ENCODE data around the gene PAPPA2. TPM values are rescaled to one million over a fixed set of nuclear protein-coding genes. Genes with fewer than 3 reads are reported as not detected.

PAPPA2 gene
- total and polyA plus RNA-seq, 9 of the 15 experiments (the other 6 are each of a cell fraction or from before 2014, with no cell fraction given): 0.01 to 0.15 (median 0.05) TPM; not detected in 2

DNA sequence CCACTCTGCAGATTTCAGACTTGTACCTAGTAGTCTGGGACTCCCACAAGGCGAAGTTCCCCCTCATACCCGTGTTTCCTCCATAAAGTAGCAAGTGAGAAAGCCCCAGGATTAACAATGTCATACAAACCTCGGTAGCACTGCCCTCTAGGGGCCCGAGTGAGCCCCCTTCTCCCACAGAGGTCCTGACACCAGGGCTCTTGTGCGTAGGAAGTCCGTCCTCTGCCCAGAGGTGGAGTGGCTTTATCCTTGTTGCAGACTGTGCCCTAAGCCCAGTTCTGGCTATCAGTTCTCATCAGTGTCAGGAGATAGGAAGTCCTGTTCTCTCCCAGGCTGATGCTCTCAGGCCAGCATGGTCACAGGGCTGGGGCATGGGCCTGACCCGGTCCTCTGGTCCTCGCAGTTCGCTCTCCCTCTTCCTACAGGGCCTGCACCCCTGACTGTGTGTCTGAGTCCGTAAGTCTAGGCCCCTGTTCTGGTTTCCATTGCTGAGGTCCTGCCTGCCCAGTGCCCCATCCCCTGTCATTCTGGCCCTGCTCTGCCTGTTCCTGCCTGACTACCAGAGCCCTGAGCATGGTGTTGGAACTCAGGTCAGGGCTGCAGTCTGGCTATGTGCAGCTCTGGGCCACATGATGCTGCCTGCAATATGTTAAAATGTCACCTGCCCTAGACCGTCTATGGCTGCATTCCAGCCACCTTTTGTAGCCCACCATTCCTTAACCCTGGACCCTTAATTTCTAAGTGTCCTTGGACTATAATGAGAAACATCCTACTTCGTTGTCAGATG is 416.0 kb downstream of the PAPPA2 start (continued):
- TF ChIP-seq SIRT6 (IDR thresholded peaks at IDR 0.05; ENCODE audit: low read depth, low read length) (no peak), KDM5B (IDR thresholded peaks at IDR 0.05; ENCODE audit: insufficient replicate concordance, low read depth, low read length) (no peak), KLF16 (IDR thresholded peaks at IDR 0.05) (no peak), NCOA6 (IDR thresholded peaks at IDR 0.05) (no peak), GTF2A2 (tag; IDR thresholded peaks at IDR 0.05) (no peak), SUPT5H (IDR thresholded peaks at IDR 0.05) (no peak), YY1 (IDR thresholded peaks at IDR 0.05; ENCODE audit: borderline replicate concordance in 1 of 3, control insufficient read depth in 1 of 3, extremely low read depth in 1 of 3, insufficient read depth in 3 of 3, insufficient read length in 1 of 3, insufficient replicate concordance in 2 of 3, low read depth in 1 of 3, low read length in 2 of 3) (no peak), ZNF778 (CRISPR knock-in tag; IDR thresholded peaks at IDR 0.05) (no peak), RNF2 (IDR thresholded peaks at IDR 0.05) (no peak), ZFX (CRISPR knock-in tag; IDR thresholded peaks at IDR 0.05) (no peak), ILF3 (IDR thresholded peaks at IDR 0.05; ENCODE audit: borderline replicate concordance) (no peak), NR1H2 (CRISPR knock-in tag; IDR thresholded peaks at IDR 0.05) (no peak), ILK (tag; IDR thresholded peaks at IDR 0.05; ENCODE audit: borderline replicate concordance, low read depth) (no peak), NR2F6 (CRISPR knock-in tag; IDR thresholded peaks at IDR 0.05) (no peak), E2F3 (CRISPR knock-in tag; IDR thresholded peaks at IDR 0.05) (no peak), ELF2 (CRISPR knock-in tag; IDR thresholded peaks at IDR 0.05) (no peak), FOXJ2 (tag; IDR thresholded peaks at IDR 0.05) (no peak)
- TF ChIP-seq, protein P1, sequence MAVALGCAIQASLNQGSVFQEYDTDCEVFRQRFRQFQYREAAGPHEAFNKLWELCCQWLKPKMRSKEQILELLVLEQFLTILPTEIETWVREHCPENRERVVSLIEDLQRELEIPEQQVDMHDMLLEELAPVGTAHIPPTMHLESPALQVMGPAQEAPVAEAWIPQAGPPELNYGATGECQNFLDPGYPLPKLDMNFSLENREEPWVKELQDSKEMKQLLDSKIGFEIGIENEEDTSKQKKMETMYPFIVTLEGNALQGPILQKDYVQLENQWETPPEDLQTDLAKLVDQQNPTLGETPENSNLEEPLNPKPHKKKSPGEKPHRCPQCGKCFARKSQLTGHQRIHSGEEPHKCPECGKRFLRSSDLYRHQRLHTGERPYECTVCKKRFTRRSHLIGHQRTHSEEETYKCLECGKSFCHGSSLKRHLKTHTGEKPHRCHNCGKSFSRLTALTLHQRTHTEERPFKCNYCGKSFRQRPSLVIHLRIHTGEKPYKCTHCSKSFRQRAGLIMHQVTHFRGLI (CRISPR knock-in tag; IDR thresholded peaks at IDR 0.05): no peak
- TF ChIP-seq, protein P2, sequence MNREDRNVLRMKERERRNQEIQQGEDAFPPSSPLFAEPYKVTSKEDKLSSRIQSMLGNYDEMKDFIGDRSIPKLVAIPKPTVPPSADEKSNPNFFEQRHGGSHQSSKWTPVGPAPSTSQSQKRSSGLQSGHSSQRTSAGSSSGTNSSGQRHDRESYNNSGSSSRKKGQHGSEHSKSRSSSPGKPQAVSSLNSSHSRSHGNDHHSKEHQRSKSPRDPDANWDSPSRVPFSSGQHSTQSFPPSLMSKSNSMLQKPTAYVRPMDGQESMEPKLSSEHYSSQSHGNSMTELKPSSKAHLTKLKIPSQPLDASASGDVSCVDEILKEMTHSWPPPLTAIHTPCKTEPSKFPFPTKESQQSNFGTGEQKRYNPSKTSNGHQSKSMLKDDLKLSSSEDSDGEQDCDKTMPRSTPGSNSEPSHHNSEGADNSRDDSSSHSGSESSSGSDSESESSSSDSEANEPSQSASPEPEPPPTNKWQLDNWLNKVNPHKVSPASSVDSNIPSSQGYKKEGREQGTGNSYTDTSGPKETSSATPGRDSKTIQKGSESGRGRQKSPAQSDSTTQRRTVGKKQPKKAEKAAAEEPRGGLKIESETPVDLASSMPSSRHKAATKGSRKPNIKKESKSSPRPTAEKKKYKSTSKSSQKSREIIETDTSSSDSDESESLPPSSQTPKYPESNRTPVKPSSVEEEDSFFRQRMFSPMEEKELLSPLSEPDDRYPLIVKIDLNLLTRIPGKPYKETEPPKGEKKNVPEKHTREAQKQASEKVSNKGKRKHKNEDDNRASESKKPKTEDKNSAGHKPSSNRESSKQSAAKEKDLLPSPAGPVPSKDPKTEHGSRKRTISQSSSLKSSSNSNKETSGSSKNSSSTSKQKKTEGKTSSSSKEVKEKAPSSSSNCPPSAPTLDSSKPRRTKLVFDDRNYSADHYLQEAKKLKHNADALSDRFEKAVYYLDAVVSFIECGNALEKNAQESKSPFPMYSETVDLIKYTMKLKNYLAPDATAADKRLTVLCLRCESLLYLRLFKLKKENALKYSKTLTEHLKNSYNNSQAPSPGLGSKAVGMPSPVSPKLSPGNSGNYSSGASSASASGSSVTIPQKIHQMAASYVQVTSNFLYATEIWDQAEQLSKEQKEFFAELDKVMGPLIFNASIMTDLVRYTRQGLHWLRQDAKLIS (CRISPR knock-in tag; IDR thresholded peaks at IDR 0.05): no peak
- TF ChIP-seq, protein P3, sequence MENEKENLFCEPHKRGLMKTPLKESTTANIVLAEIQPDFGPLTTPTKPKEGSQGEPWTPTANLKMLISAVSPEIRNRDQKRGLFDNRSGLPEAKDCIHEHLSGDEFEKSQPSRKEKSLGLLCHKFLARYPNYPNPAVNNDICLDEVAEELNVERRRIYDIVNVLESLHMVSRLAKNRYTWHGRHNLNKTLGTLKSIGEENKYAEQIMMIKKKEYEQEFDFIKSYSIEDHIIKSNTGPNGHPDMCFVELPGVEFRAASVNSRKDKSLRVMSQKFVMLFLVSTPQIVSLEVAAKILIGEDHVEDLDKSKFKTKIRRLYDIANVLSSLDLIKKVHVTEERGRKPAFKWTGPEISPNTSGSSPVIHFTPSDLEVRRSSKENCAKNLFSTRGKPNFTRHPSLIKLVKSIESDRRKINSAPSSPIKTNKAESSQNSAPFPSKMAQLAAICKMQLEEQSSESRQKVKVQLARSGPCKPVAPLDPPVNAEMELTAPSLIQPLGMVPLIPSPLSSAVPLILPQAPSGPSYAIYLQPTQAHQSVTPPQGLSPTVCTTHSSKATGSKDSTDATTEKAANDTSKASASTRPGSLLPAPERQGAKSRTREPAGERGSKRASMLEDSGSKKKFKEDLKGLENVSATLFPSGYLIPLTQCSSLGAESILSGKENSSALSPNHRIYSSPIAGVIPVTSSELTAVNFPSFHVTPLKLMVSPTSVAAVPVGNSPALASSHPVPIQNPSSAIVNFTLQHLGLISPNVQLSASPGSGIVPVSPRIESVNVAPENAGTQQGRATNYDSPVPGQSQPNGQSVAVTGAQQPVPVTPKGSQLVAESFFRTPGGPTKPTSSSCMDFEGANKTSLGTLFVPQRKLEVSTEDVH (IDR thresholded peaks at IDR 0.05; ENCODE audit: low read depth, partially characterized antibody): no peak
